GM21717 (cell line): ENCODE results near the gene SETSIP.
"Not testable (repeated sequence)": the region's sequence is repeated elsewhere in the genome, so short reads cannot be mapped to it uniquely, and the experiment has no call there.

Experiments used
- ATAC-seq: cut with Tn5 transposase; IDR thresholded peaks from one replicate; pipeline ENCODE4 v1.9.1; 2021; ENCODE audit warnings: mild to moderate bottlenecking, moderate library complexity; ENCODE audit not compliant: unreplicated experiment

Gene SETSIP

DNA sequence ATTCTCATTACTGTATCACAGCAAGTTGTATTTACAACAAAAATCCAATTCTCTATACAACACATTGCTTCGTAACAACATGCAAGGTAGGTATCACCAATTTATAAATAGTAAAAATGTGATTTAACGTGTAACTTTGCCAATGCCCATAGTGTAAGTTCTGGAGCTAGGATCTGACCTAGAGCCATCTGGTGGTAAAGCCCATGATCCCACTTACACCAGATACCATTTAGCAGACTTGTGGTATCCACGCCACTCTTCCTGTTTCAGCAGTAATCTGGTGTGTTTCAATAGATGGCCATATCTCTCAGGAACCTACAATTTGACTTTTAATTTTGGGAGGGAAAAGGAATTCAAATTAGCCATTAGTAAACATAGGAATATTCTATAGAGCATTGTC is 10.2 kb downstream of the SETSIP start:
- ATAC-seq: no peak

DNA sequence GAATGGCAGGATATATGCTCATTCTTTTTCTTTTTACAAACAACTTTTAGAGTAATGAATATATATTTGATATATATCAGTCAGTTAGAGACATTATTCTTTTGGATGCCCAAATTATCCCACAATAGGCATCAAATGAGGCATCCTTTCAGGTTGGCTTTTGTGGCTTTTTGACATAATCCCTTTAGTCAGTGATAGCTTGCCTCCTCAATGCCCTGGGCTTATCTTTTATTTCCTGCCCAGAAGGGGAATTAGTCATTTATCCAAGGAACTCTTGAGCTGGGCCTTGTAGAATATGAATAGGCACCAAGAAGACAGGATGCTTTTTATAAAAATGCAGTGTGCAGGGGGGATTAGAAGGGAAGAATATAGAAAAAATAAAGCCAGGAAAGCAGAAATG is 23.3 kb downstream of the SETSIP start:
- ATAC-seq: no peak

- no peak for ATAC-seq
Measured at GRCh38 chr1:92045766-92046495, 29.3 kb downstream of the SETSIP start.

- no peak for ATAC-seq
Measured at GRCh38 chr1:92043621-92044020, 31.6 kb downstream of the SETSIP start.

- ATAC-seq: no peak
Measured at GRCh38 chr1:92040971-92041370, 34.2 kb downstream of the SETSIP start.

GRCh38 chr1:92038695-92039346 is 36.4 kb downstream of the SETSIP start:
- ATAC-seq: no peak

GRCh38 chr1:92037400-92037799 is 37.8 kb downstream of the SETSIP start:
- no peak for ATAC-seq

GRCh38 chr1:92031281-92032110 is 43.7 kb downstream of the SETSIP start:
- ATAC-seq: no peak

DNA sequence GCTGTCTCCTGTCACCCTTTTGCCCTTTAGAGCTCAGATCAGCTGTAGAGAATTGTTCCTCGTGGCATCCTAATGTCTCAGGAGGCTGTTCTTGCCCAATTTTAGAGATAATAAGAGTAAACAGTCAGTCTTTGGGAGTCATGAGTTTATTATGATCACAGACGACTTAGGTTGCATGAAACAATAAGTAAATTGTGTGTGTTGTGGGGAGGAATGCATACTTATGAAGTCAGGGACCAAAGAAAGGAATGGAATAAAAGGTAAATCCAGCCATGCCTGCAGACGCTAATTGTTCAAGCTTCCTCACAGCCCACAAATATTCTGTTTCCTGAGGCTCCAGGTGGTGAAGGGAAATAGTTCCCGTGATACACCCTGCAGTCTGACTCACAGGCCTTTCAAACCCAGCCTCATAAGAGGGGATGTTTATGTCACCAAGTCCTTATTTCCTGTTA is 44.5 kb downstream of the SETSIP start:
- ATAC-seq: no peak

DNA sequence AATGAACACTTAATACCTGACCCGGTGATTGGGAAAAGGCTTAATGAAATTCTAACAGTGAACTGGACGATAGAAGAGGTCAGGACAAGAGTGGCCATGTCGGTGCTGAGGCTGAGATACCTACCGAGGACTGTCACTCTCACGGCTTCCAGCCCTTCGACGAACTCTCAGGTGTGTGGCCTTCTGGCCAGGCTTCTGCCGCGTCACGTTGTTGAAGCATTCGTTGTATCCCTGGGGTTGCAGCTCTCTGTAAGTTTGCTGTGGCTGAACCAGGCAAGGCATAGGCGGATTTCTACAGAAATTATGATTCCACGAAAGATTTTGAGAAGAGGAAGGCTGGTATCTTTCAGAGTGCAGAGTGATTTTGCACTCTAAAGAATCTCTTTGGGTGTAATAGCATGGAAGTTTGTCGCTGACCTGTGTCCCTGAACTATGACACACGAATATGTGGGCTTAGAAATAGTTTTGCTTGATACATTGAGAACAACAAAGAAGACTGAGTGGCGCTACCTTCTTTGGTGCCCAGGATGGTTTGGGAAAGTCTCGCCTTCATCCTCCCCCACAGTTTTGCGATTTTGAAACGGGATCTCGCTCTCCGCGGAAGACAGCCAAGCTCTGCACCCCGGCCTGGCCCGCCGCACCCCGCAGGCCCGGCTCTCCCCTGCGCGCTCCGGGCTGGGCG is 45.8 kb downstream of the SETSIP start:
- no peak for ATAC-seq

DNA sequence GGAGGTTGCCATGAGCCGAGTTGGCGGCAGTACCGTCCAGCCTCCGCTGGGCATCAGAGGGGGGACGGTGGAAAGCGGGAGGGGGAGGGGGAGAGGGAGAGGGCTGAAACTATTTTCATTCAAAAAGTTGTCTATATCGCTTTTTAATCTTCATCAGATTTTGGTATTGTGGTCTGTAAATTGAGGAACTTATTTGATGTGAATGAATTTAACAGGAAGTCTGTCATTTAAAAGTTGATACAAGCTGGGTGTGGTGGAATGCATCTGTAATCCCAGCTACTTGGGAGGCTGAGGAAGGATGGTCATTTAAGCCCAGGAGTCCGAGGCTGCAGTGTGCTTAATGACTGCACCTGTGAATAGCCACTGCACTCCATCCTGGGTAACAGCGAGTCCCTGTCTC is 48.4 kb downstream of the SETSIP start:
- ATAC-seq: no peak

- not testable (repeated sequence) for ATAC-seq
Measured at GRCh38 chr1:92026042-92026441, 49.2 kb downstream of the SETSIP start.
